ENCODE data around the gene NPC1.

NPC1 gene

GRCh38 chr18:23588836-23589560 is 2.7 kb upstream of the NPC1 start:
- Histone ChIP-seq H3K27ac (ENCODE audit: low read depth in 2 of 2, low read length in 2 of 2) (no peak overlapping the region), H3K4me1 (ENCODE audit: control insufficient read depth in 2 of 2, insufficient read depth in 2 of 2, low read length in 2 of 2) (peaks cover 13% of the 10 kb centered on the region in 2 donors)

GRCh38 chr18:23587220-23587642 is 925 bp upstream of the NPC1 start:
- Histone ChIP-seq H3K27me3 (ENCODE audit: control insufficient read depth in 2 of 2, insufficient read depth in 2 of 2, low read length in 2 of 2) (no peaks in the 10 kb centered on the region), H3K9me3 (ENCODE audit: control insufficient read depth in 2 of 2, low read length in 2 of 2) (no peaks in the 10 kb centered on the region), H3K27ac (ENCODE audit: low read depth in 2 of 2, low read length in 2 of 2) (peak overlapping the region; percentile 99), H3K4me1 (ENCODE audit: control insufficient read depth in 2 of 2, insufficient read depth in 2 of 2, low read length in 2 of 2) (peaks cover 13% of the 10 kb centered on the region in 2 donors), H3K9ac (ENCODE audit: low read depth in 1 of 2, low read length in 2 of 2) (peak overlapping the region; percentile 61 to 99), H3K36me3 (ENCODE audit: control insufficient read depth in 2 of 2, insufficient read depth in 2 of 2, low read length in 2 of 2) (no peaks in the 10 kb centered on the region), H3K4me3 (ENCODE audit: low read length in 2 of 2) (peak overlapping the region; percentile 40 to 65)

More at GRCh38 chr18:23588836-23589560, 2.7 kb upstream of the NPC1 start:
- H3K4me3 ChIP-seq (ENCODE audit: low read length in 2 of 2) = no peak overlapping the region
- no peaks in the 10 kb centered on the region for H3K9me3 ChIP-seq (ENCODE audit: control insufficient read depth in 2 of 2, low read length in 2 of 2)
- no peaks in the 10 kb centered on the region for H3K36me3 ChIP-seq (ENCODE audit: control insufficient read depth in 2 of 2, insufficient read depth in 2 of 2, low read length in 2 of 2)
- H3K9ac ChIP-seq (ENCODE audit: low read depth in 1 of 2, low read length in 2 of 2) = no peak overlapping the region
- H3K27me3 ChIP-seq (ENCODE audit: control insufficient read depth in 2 of 2, insufficient read depth in 2 of 2, low read length in 2 of 2) = no peaks in the 10 kb centered on the region

- H3K4me1 ChIP-seq (ENCODE audit: control insufficient read depth in 2 of 2, insufficient read depth in 2 of 2, low read length in 2 of 2) = peaks cover 15 to 21% of the 10 kb centered on the region in 2 donors
Measured at GRCh38 chr18:23585897-23586248, 433 bp downstream of the NPC1 start.

GRCh38 chr18:23585007-23585871 is 1.1 kb downstream of the NPC1 start:
- peak overlapping the region; percentile 99 for H3K27ac ChIP-seq (ENCODE audit: low read depth in 2 of 2, low read length in 2 of 2)
- peak overlapping the region; percentile 89 to 94 for H3K4me3 ChIP-seq (ENCODE audit: low read length in 2 of 2)
- no peaks in the 10 kb centered on the region for H3K36me3 ChIP-seq (ENCODE audit: control insufficient read depth in 2 of 2, insufficient read depth in 2 of 2, low read length in 2 of 2)
- no peaks in the 10 kb centered on the region for H3K9me3 ChIP-seq (ENCODE audit: control insufficient read depth in 2 of 2, low read length in 2 of 2)
- H3K9ac ChIP-seq (ENCODE audit: low read depth in 1 of 2, low read length in 2 of 2) = peak overlapping the region; percentile 88 to 99
- no peaks in the 10 kb centered on the region for H3K27me3 ChIP-seq (ENCODE audit: control insufficient read depth in 2 of 2, insufficient read depth in 2 of 2, low read length in 2 of 2)
- H3K4me1 ChIP-seq (ENCODE audit: control insufficient read depth in 2 of 2, insufficient read depth in 2 of 2, low read length in 2 of 2) = peaks cover 18 to 24% of the 10 kb centered on the region in 2 donors

More at GRCh38 chr18:23585897-23586248, 433 bp downstream of the NPC1 start:
- Histone ChIP-seq H3K9ac (ENCODE audit: low read depth in 1 of 2, low read length in 2 of 2) (peak overlapping the region; percentile 88 to 99), H3K4me3 (ENCODE audit: low read length in 2 of 2) (peak overlapping the region; percentile 89 to 94), H3K27me3 (ENCODE audit: control insufficient read depth in 2 of 2, insufficient read depth in 2 of 2, low read length in 2 of 2) (no peaks in the 10 kb centered on the region), H3K9me3 (ENCODE audit: control insufficient read depth in 2 of 2, low read length in 2 of 2) (no peaks in the 10 kb centered on the region), H3K27ac (ENCODE audit: low read depth in 2 of 2, low read length in 2 of 2) (peak overlapping the region; percentile 99), H3K36me3 (ENCODE audit: control insufficient read depth in 2 of 2, insufficient read depth in 2 of 2, low read length in 2 of 2) (no peaks in the 10 kb centered on the region)

GRCh38 chr18:23584019-23584983 is 2.0 kb downstream of the NPC1 start:
- Histone ChIP-seq H3K9me3 (ENCODE audit: control insufficient read depth in 2 of 2, low read length in 2 of 2) (no peaks in the 10 kb centered on the region), H3K4me3 (ENCODE audit: low read length in 2 of 2) (no peak overlapping the region), H3K27me3 (ENCODE audit: control insufficient read depth in 2 of 2, insufficient read depth in 2 of 2, low read length in 2 of 2) (no peaks in the 10 kb centered on the region), H3K36me3 (ENCODE audit: control insufficient read depth in 2 of 2, insufficient read depth in 2 of 2, low read length in 2 of 2) (no peaks in the 10 kb centered on the region), H3K4me1 (ENCODE audit: control insufficient read depth in 2 of 2, insufficient read depth in 2 of 2, low read length in 2 of 2) (peaks cover 21 to 24% of the 10 kb centered on the region in 2 donors), H3K27ac (ENCODE audit: low read depth in 2 of 2, low read length in 2 of 2) (no peak overlapping the region), H3K9ac (ENCODE audit: low read depth in 1 of 2, low read length in 2 of 2) (no peak overlapping the region)

- H3K4me1 ChIP-seq (ENCODE audit: control insufficient read depth in 2 of 2, insufficient read depth in 2 of 2, low read length in 2 of 2) = peaks cover 21 to 24% of the 10 kb centered on the region in 2 donors
- H3K9me3 ChIP-seq (ENCODE audit: control insufficient read depth in 2 of 2, low read length in 2 of 2) = no peaks in the 10 kb centered on the region
- no peaks in the 10 kb centered on the region for H3K36me3 ChIP-seq (ENCODE audit: control insufficient read depth in 2 of 2, insufficient read depth in 2 of 2, low read length in 2 of 2)
- no peak overlapping the region for H3K4me3 ChIP-seq (ENCODE audit: low read length in 2 of 2)
- no peaks in the 10 kb centered on the region for H3K27me3 ChIP-seq (ENCODE audit: control insufficient read depth in 2 of 2, insufficient read depth in 2 of 2, low read length in 2 of 2)
- no peak overlapping the region for H3K9ac ChIP-seq (ENCODE audit: low read depth in 1 of 2, low read length in 2 of 2)
- H3K27ac ChIP-seq (ENCODE audit: low read depth in 2 of 2, low read length in 2 of 2) = no peak overlapping the region
Measured at GRCh38 chr18:23583071-23583865, 3.0 kb downstream of the NPC1 start.

GRCh38 chr18:23580677-23581367 is 5.5 kb downstream of the NPC1 start:
- Histone ChIP-seq H3K9me3 (ENCODE audit: control insufficient read depth in 2 of 2, low read length in 2 of 2) (no peaks in the 10 kb centered on the region), H3K4me3 (ENCODE audit: low read length in 2 of 2) (no peak overlapping the region), H3K9ac (ENCODE audit: low read depth in 1 of 2, low read length in 2 of 2) (no peak overlapping the region), H3K36me3 (ENCODE audit: control insufficient read depth in 2 of 2, insufficient read depth in 2 of 2, low read length in 2 of 2) (peaks cover 0 to 5% of the 10 kb centered on the region in 2 donors), H3K4me1 (ENCODE audit: control insufficient read depth in 2 of 2, insufficient read depth in 2 of 2, low read length in 2 of 2) (peaks cover 16 to 18% of the 10 kb centered on the region in 2 donors), H3K27ac (ENCODE audit: low read depth in 2 of 2, low read length in 2 of 2) (peak overlapping the region in 1 of 2 donors; percentile 61), H3K27me3 (ENCODE audit: control insufficient read depth in 2 of 2, insufficient read depth in 2 of 2, low read length in 2 of 2) (no peaks in the 10 kb centered on the region)

- Histone ChIP-seq H3K9ac (ENCODE audit: low read depth in 1 of 2, low read length in 2 of 2) (no peak overlapping the region), H3K4me3 (ENCODE audit: low read length in 2 of 2) (no peak overlapping the region), H3K27ac (ENCODE audit: low read depth in 2 of 2, low read length in 2 of 2) (no peak overlapping the region), H3K9me3 (ENCODE audit: control insufficient read depth in 2 of 2, low read length in 2 of 2) (no peaks in the 10 kb centered on the region), H3K4me1 (ENCODE audit: control insufficient read depth in 2 of 2, insufficient read depth in 2 of 2, low read length in 2 of 2) (peaks cover 8 to 11% of the 10 kb centered on the region in 2 donors), H3K27me3 (ENCODE audit: control insufficient read depth in 2 of 2, insufficient read depth in 2 of 2, low read length in 2 of 2) (no peaks in the 10 kb centered on the region), H3K36me3 (ENCODE audit: control insufficient read depth in 2 of 2, insufficient read depth in 2 of 2, low read length in 2 of 2) (peaks cover 0 to 5% of the 10 kb centered on the region in 2 donors)
Measured at GRCh38 chr18:23578891-23579653, 7.2 kb downstream of the NPC1 start.

Data from mucosa of rectum (tissue), 2 donors.